Fibroblast of lung (primary cell): ENCODE data around the gene AFG3L2.

ENCODE experiments used
- EZH2 ChIP-seq: IDR thresholded peaks from 2 replicates; pipeline ENCODE4 v1.5.1; 2012; ENCODE audit warnings: low read length, control low read depth, mild to moderate bottlenecking; ENCODE audit errors: missing control alignments
- TF ChIP-seq, protein P1 (sequence below), 2 donors: IDR thresholded peaks in 1 of 2; conservative IDR thresholded peaks in 1 of 2; 1 replicate in 1 of 2; 2 replicates in 1 of 2; pipeline ENCODE4 v1.5.1; 2011 to 2012; ENCODE audit warnings: low read length in 2 of 2, control low read depth in 1 of 2, inconsistent platforms in 1 of 2, low read depth in 1 of 2, mild to moderate bottlenecking in 1 of 2

DNA sequence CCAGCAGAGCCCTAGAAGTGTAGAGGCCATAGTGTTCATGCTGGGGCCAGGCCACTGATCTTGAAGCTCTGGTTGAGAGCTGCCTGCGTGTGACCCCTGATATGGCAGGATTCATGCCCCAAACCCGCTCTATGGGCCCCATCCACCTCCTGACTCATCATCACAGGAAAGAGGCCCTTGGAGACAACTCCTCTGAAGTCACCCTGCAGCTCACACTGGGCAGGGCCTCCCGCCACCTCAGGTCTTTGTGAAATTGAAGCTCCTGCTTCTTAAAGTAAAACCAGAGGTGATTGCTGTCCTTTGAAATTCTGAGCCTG, 81.0 kb downstream of the AFG3L2 start:
- TF ChIP-seq, protein P1, sequence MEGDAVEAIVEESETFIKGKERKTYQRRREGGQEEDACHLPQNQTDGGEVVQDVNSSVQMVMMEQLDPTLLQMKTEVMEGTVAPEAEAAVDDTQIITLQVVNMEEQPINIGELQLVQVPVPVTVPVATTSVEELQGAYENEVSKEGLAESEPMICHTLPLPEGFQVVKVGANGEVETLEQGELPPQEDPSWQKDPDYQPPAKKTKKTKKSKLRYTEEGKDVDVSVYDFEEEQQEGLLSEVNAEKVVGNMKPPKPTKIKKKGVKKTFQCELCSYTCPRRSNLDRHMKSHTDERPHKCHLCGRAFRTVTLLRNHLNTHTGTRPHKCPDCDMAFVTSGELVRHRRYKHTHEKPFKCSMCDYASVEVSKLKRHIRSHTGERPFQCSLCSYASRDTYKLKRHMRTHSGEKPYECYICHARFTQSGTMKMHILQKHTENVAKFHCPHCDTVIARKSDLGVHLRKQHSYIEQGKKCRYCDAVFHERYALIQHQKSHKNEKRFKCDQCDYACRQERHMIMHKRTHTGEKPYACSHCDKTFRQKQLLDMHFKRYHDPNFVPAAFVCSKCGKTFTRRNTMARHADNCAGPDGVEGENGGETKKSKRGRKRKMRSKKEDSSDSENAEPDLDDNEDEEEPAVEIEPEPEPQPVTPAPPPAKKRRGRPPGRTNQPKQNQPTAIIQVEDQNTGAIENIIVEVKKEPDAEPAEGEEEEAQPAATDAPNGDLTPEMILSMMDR (conservative IDR thresholded peaks at IDR 0.05 in 1 of 2, IDR thresholded peaks at IDR 0.05 in 1 of 2; ENCODE audit: low read depth in 1 of 2, low read length in 2 of 2) = no peak
- no peak for TF ChIP-seq EZH2
